IMR-90 (cell line): ENCODE measurements around the gene PLXNA3. TPM values are rescaled to one million over a fixed set of nuclear protein-coding genes. Genes with fewer than 3 reads are reported as not detected.

Experiments
- ATAC-seq: fragments of 200-7000 bp; cut with Tn5 transposase; 2 replicates; pipeline ENCODE4 v1.9.1; 2020; ENCODE audit warnings: low read depth, mild to moderate bottlenecking, moderate library complexity
- BruUV-seq: library from RNA; stranded (reverse); fragments of 400-500 nt; replicated peaks from 2 replicates; lab custom pipeline; 2021; lab: Mats Ljungman, UMichigan
- CTCF ChIA-PET: fragments of 300-600 bp; formaldehyde crosslinking; extraction: SDS; loops from one replicate; lab custom pipeline; 2021; ENCODE audit warnings: antibody characterized with exemption; lab: Yijun Ruan, JAX
- POLR2A ChIA-PET: fragments of 300-600 bp; sonication (Branson Sonifier 250); formaldehyde crosslinking; loops from one replicate; lab custom pipeline; 2022; ENCODE audit warnings: antibody characterized with exemption; ENCODE audit not compliant: unreplicated experiment; lab: Charles Lee
- DNase-seq: peaks from one replicate; pipeline ENCODE4 v3.0.0; 2013
- H2AFZ ChIP-seq: replicated peaks from 2 replicates; pipeline ENCODE3; 2013; ENCODE audit warnings: low read length, mild to moderate bottlenecking; ENCODE audit not compliant: poor library complexity
- H2AK5ac ChIP-seq: 2 replicates; pipeline ENCODE4 v1.6.1; 2013; ENCODE audit warnings: low read depth, low read length, inconsistent platforms
- H2AK9ac ChIP-seq: replicated peaks from 2 replicates; pipeline ENCODE3; 2013; ENCODE audit warnings: mild to moderate bottlenecking, low read depth, low read length, moderate library complexity; ENCODE audit not compliant: poor library complexity
- H2BK120ac ChIP-seq: 2 replicates; pipeline ENCODE4 v1.6.1; 2013; ENCODE audit warnings: low read depth, low read length, inconsistent platforms
- H2BK15ac ChIP-seq: 3 replicates; pipeline ENCODE4 v1.6.1; 2013; ENCODE audit warnings: low read depth, low read length, inconsistent platforms
- H2BK20ac ChIP-seq: 2 replicates; pipeline ENCODE4 v1.6.1; 2013; ENCODE audit warnings: low read depth, mild to moderate bottlenecking, inconsistent platforms, low read length, moderate library complexity
- H2BK5ac ChIP-seq: 2 replicates; pipeline ENCODE4 v1.6.1; 2013; ENCODE audit warnings: mild to moderate bottlenecking, low read depth, low read length, inconsistent platforms; ENCODE audit not compliant: poor library complexity, severe bottlenecking
- H3K14ac ChIP-seq: replicated peaks from 2 replicates; pipeline ENCODE4 v1.6.1; 2013; ENCODE audit warnings: low read depth, low read length, inconsistent platforms
- H3K18ac ChIP-seq: 2 replicates; pipeline ENCODE4 v1.6.1; 2013; ENCODE audit warnings: low read depth, low read length, control low read depth
- H3K23ac ChIP-seq: 2 replicates; pipeline ENCODE4 v1.6.1; 2013; ENCODE audit warnings: low read depth, low read length, inconsistent platforms
- H3K27ac ChIP-seq: 2 replicates; pipeline ENCODE4 v1.5.1; 2013; ENCODE audit warnings: mild to moderate bottlenecking, control low read depth, low read length; ENCODE audit not compliant: insufficient read depth
- H3K27me3 ChIP-seq: 2 replicates; pipeline ENCODE4 v1.6.1; 2013; ENCODE audit warnings: low read length; ENCODE audit not compliant: control insufficient read depth, insufficient read depth
- H3K36me3 ChIP-seq: 2 replicates; pipeline ENCODE4 v1.6.1; 2013; ENCODE audit warnings: low read length, mixed read lengths; ENCODE audit not compliant: control insufficient read depth, insufficient read depth
- H3K4ac ChIP-seq: 2 replicates; pipeline ENCODE4 v1.6.1; 2013; ENCODE audit warnings: low read depth, low read length, inconsistent platforms
- H3K4me1 ChIP-seq: 2 replicates; pipeline ENCODE4 v1.6.1; 2013; ENCODE audit warnings: low read length, mixed read lengths; ENCODE audit not compliant: control insufficient read depth, insufficient read depth
- H3K4me2 ChIP-seq: 2 replicates; pipeline ENCODE4 v1.6.1; 2013; ENCODE audit warnings: low read depth, mild to moderate bottlenecking, control low read depth, low read length, moderate library complexity
- H3K4me3 ChIP-seq: 2 replicates; pipeline ENCODE4 v1.5.1; 2013; ENCODE audit warnings: low read depth, mild to moderate bottlenecking, control low read depth, low read length, moderate library complexity; ENCODE audit not compliant: insufficient read depth
- H3K56ac ChIP-seq: 2 replicates; pipeline ENCODE4 v1.6.1; 2013; ENCODE audit warnings: low read length, inconsistent platforms; ENCODE audit not compliant: insufficient read depth; ENCODE audit errors: extremely low read depth
- H3K79me1 ChIP-seq, 2 experiments: 2 replicates each; pipeline ENCODE4 v1.6.1; 2013; ENCODE audit warnings: low read length in 2 of 2, inconsistent platforms in 1 of 2, low read depth in 1 of 2
- H3K9ac ChIP-seq: 2 replicates; pipeline ENCODE4 v1.6.1; 2013; ENCODE audit warnings: low read depth, low read length, control low read depth
- H3K9me1 ChIP-seq: 2 replicates; pipeline ENCODE4 v1.6.1; 2013; ENCODE audit warnings: low read length, inconsistent platforms; ENCODE audit not compliant: insufficient read depth
- H3K9me3 ChIP-seq: 2 replicates; pipeline ENCODE4 v1.6.1; 2013; ENCODE audit warnings: low read length; ENCODE audit not compliant: control insufficient read depth, insufficient read depth
- H4K20me1 ChIP-seq: 2 replicates; pipeline ENCODE4 v1.6.1; 2013; ENCODE audit warnings: low read length, inconsistent platforms; ENCODE audit not compliant: insufficient read depth
- H4K5ac ChIP-seq: 2 replicates; pipeline ENCODE4 v1.6.1; 2013; ENCODE audit warnings: mild to moderate bottlenecking, low read depth, low read length, control low read depth
- H4K8ac ChIP-seq, 2 experiments: 2 replicates each; pipeline ENCODE4 v1.6.1; 2013; ENCODE audit warnings: low read depth in 2 of 2, low read length in 2 of 2, control low read depth in 1 of 2, inconsistent platforms in 1 of 2
- H4K91ac ChIP-seq: 2 replicates; pipeline ENCODE4 v1.6.1; 2013; ENCODE audit warnings: low read depth, low read length, inconsistent platforms; ENCODE audit not compliant: insufficient read depth
- BHLHE40 ChIP-seq: fragments of 150-350 bp; IDR thresholded peaks from 2 replicates; pipeline ENCODE4 v1.6.1; 2016; ENCODE audit warnings: mild to moderate bottlenecking, low read depth, low read length
- CTCF ChIP-seq: conservative IDR thresholded peaks from 2 replicates; pipeline ENCODE4 v1.5.1; 2012; ENCODE audit warnings: mild to moderate bottlenecking, low read depth, low read length, improper control_type of control experiment
- MXI1 ChIP-seq: IDR thresholded peaks from 2 replicates; pipeline ENCODE4 v1.6.1; 2012; ENCODE audit warnings: low read depth, mild to moderate bottlenecking, low read length, moderate library complexity, borderline replicate concordance
- RFX5 ChIP-seq: IDR thresholded peaks from 2 replicates; pipeline ENCODE4 v1.8.0; 2012; ENCODE audit warnings: low read depth, mild to moderate bottlenecking, low read length, moderate library complexity
- WGBS, 2 experiments: methylation state at CpG; one replicate each; pipeline versions ENCODE4 v1.1.5 to v1.1.7; 2013; ENCODE audit warnings: missing lambda C conversion rate in 2 of 2; ENCODE audit not compliant: insufficient read length in 1 of 2; ENCODE audit errors: extremely low coverage in 2 of 2; 5-methylcytosine and 5-hydroxymethylcytosine counted together
- dilution Hi-C: fragments of 300-500 bp; cut with HindIII; formaldehyde crosslinking; loops from one replicate; pipeline ENCODE4 v1.14.3; 2018; ENCODE audit warnings: low sequenced_read_pairs; ENCODE audit not compliant: unreplicated experiment
- in situ Hi-C: fragments of 300-500 bp; cut with MboI; formaldehyde crosslinking; loops from 3 replicates; pipeline ENCODE4 v1.14.3; 2019; ENCODE audit warnings: low sequenced_read_pairs, inconsistent platforms, mixed read lengths
- intact Hi-C: fragments of 100-400 bp; cut with micrococcal nuclease; formaldehyde crosslinking; loops from 2 replicates; pipeline ENCODE4 v1.10.0; 2022
- polyA plus RNA-seq, 3 experiments: library from polyadenylated mRNA; depleted of rRNA; stranded (reverse); fragments of >200 nt; gene quantifications; 2 replicates each; pipeline ENCODE4 v1.2.3, GENCODE V29; 2012; ENCODE audit warnings: low replicate concordance in 1 of 3
- total RNA-seq: library from RNA; depleted of rRNA; stranded (reverse); fragments of >200 nt; gene quantifications from 2 replicates; pipeline ENCODE4 v1.2.3, GENCODE V29; 2012

PLXNA3 gene
- total and polyA plus RNA-seq, 2 of the 4 experiments (the other 2 are of a cell fraction) = 4.3 to 111 TPM

GRCh38 chrX:154478728-154479622 is 20.9 kb downstream of the PLXNA3 start, which contains the start of gene LAGE3:
Gene LAGE3, minus strand, starts transcription at chrX:154479281. Its CDS starts 366 bp downstream, at chrX:154478915.
- Histone ChIP-seq H4K91ac (peak within 1 kb of the TSS; percentile 28; the same call in 1 of the 2 replicates), H2AK9ac (peak within 1 kb of the TSS; percentile 82), H2BK120ac (peak within 1 kb of the TSS; percentile 77; the same call in 1 of the 2 replicates), H3K4me2 (peak within 1 kb of the TSS; percentile 91), H2BK5ac (peak within 1 kb of the TSS; percentile 18), H3K18ac (0 out of 2 replicates have a peak within 1 kb of the TSS, but pooled peaks have one; percentile 14), H3K14ac (peak within 1 kb of the TSS; percentile 44), H3K27ac (peak within 1 kb of the TSS; percentile 78), H4K20me1 (no peaks in the 10 kb centered on the region; the same call in 1 of the 2 replicates), H3K36me3 (peaks cover 3% of the 10 kb centered on the region; the same call in 1 of the 2 replicates), H2AK5ac (peak within 1 kb of the TSS; percentile 60), H2BK15ac (no peak within 1 kb of the TSS), H4K5ac (peak within 1 kb of the TSS; percentile 47), H3K9ac (peak within 1 kb of the TSS; percentile 88), H3K9me1 (no peaks in the 10 kb centered on the region), H3K4ac (peak within 1 kb of the TSS; percentile 64), H3K23ac (peak within 1 kb of the TSS; percentile 80; the same call in 1 of the 2 replicates), H3K4me1 (no peaks in the 10 kb centered on the region), H2AFZ (peak within 1 kb of the TSS; percentile 93), H3K79me1 (no peaks in the 10 kb centered on the region; a peak in 1 of 4 replicates), H3K4me3 (peak within 1 kb of the TSS; percentile 52), H4K8ac (peak within 1 kb of the TSS; percentile 82 to 89; a peak in 3 of 4 replicates), H3K56ac (no peak within 1 kb of the TSS; the same call in 1 of the 2 replicates), H3K9me3 (no peaks in the 10 kb centered on the region), H2BK20ac (no peak within 1 kb of the TSS), H3K27me3 (no peaks in the 10 kb centered on the region)
- DNase-seq (peak; percentile 84), ATAC-seq (peak; percentile 95)
- intact Hi-C loops = no loop called here
- in situ Hi-C loops = no loop called here
- WGBS, 2 experiments = 31% methylated on average over 37 of the region's 85 CpGs; no CpG with 5 or more reads in 1 of the 2 experiments
- dilution Hi-C loops = no loop called here
- TF ChIP-seq RFX5 (no peak), CTCF (no peak), MXI1 (peak; percentile 74; the same call in 1 of the 2 replicates), BHLHE40 (peak; percentile 70)
- POLR2A ChIA-PET = interaction anchor here (0.6 to 0.8 kb wide), 2 partner anchors 12 to 81 kb away, joined by 3 read pairs; no protein-coding TSS in a partner anchor
- CTCF ChIA-PET = no interaction called here
- no TSS peak for BruUV-seq
